Stimulated activated CD8-positive, alpha-beta memory T cell treated with anti-CD3 and anti-CD28 coated beads, Interleukin-12 subunit alpha, Interleukin-12 subunit beta, amount 100 ng/mL, for 24 hours (primary cell): ENCODE data around the gene ARHGAP26.

ENCODE experiments used
- DNase-seq: peaks from one replicate; pipeline ENCODE4 v3.0.0-alpha.2; 2020; ENCODE audit errors: extremely low read depth

The ARHGAP26 gene

DNA sequence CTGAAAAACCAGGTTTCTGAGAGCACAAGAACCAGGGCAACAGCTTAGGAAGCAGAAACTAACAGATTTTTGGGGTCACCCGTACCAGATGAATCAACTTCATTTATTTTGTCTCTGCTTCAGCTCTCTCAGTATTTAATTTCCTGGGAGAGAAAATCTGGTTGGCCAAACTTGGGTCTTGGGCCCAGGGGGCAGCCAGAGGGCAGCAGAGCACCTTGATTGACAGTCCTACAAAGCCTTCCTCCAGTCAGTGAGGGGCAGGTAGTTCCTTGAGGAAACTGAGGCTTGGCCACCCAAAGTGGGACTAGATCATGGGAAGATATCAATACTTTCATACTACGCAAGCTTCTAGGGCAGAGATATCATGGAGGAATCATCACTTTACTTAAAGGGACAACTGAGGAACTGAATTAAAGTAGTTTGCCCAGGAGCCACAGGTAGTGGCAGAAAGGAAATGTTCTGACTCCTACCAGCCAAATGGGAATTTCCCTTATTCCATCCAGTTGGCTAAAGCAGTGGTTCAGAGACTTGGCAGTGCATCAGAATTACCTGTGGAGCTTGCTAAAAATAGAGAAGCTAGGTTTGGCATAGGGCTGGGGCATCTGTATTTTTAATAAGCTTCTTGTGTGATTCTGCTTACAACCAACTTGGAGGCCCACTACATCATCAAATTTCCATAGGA is 21.5 kb upstream of the ARHGAP26 start:
- DNase-seq: no peak

DNA sequence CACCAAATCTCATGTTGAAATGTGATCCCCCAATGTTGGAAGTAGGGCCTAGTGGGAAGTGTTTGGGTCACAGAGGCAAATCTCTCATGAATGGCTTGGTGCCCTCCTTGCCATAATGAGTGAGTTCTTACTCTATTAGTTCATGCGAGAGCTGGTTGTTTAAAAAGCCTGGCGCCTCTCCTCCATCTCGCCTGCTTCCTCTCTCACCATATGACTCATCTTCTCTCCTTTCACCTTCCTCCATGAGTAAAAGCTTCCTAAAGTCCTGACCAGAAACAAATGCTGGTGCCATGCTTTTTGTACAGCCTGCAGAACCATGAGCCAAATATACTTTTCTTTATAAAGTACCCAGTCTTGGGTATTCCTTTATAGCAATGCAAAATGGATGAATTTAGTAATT is 20.9 kb upstream of the ARHGAP26 start:
- DNase-seq: no peak

DNA sequence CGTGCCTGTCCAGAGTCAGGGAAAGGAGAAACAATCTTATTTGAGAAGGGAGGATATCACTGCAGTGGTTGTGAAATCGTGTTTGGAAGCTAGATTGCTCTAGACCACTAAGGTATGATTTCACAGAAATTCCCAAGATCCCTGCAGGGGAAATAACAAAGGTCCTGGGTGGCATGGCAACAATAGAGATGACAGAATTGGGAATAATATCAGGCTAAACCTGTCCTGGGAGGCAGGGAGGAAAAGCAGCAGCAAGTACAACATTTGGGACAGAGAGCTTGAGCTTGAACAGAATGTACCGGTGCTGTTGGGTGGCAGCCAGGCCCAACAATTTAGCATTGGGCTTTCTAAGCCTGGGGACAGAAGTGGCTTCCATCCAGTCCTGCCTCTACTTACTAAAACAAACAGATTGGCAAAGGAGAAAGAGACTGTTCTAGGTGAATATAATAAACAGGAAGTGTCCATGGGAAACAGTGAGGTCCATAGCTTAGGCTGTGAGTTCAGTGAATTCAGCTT is 17.0 kb upstream of the ARHGAP26 start:
- no peak for DNase-seq

- DNase-seq: no peak
Measured at GRCh38 chr5:142754031-142754430, 16.1 kb upstream of the ARHGAP26 start.

DNA sequence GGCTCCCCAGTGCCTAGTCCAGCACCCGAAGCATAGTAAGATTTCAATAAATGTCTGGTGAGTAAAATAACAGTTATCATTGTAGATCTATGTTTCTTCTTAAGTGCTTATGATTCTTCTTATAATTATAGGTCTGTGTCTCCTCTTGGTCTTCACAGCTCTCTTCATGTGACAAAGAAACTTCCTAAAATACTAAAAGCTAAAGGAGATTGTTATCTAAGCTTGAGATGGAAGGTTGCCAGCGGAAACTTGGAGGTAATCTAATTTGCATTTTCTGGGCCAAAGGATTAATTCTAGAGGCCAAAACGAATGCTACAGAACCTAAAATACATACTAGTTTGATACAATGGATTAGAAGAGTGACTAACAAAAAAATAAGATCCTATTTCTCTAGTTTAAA is 13.6 kb upstream of the ARHGAP26 start:
- no peak for DNase-seq

DNA sequence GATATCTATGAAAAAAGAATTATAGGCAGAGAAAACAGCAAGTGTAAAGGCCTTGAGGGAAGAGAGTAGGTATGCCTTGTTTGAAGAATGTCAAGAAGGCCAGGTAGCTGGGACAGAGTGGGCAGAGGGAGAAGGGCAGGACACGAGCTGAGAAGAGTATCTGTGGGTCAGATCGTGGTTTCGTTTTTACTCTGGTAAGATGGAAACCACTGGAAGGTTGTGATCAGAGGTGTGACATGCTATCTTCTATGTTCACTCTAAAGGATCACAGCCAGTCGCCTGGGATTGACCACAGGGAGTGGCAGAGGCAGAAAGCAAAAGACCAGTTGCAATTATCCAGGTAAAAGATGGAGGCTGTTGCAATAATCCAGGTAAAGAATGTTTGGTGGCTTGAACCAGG is 12.6 kb upstream of the ARHGAP26 start:
- no peak for DNase-seq

DNA sequence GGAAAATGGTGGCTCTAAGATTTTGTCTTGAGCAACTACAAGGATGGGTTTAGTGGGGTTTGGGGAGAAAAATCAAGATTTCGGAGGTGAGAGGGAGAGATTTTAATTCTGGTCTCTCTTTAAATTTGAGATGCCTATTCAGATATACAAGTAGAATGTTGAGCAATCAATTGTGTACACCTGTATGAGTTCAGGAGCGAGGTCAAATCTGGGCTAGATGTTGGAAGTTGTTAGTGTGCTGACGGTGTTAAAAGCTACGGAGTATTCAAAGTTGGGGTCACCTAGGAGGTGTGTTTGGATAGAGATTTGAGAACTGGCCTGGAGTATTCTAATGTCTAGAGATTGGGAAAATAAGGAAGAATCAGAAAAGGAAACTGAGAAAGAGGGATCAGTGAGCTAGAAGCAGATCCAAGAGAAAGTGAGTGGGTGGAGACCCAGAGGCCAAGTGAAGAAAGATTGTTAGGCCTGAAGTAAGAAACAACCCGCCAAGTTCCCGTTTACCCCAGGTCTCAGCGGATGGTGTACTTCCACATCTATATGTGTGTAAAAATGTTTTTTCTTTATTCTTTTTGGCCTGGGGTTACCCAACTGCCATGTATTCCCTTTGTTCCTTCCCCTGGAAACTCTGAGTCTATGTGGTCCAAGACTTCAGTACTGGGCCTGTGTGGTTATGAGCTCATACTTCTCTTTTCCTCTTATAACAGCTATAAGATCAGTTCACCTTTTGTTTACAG is 11.9 kb upstream of the ARHGAP26 start:
- no peak for DNase-seq

DNA sequence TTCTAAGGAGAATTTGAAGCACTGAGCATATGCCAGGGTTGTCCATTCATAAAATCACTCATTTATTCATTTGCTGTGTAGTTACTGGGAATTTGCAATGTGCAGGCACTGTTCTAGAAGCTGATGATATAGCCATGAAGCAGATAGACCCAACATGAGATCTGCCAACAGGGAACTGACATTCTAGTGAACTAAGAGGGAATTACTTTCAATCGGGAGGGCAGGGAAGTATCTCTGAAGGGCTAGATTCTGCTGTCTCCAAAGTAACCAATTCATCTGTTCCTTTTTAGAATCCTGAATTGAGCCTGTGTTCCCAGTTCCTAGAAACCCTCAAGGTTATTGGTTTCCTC is 11.4 kb upstream of the ARHGAP26 start:
- DNase-seq: no peak

DNA sequence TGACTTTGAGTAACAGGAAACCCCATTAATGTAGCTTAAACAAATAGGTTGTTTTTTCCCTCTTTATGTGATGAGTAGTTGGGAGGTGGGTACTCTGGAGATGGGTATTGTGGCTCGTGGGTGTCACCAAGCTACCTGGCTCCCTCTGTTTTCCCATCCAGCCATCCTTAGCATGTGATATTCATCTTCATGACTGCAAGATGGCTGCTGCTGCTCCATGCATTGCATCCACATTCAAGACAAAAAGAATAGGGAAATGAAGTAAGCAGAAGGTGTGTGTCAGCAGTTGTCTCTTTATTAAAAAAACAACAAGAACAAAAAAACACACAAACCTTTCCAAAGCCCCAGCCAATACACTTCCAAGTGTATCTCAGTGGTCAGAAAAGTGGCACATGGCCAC is 6.5 kb upstream of the ARHGAP26 start:
- DNase-seq: no peak

DNA sequence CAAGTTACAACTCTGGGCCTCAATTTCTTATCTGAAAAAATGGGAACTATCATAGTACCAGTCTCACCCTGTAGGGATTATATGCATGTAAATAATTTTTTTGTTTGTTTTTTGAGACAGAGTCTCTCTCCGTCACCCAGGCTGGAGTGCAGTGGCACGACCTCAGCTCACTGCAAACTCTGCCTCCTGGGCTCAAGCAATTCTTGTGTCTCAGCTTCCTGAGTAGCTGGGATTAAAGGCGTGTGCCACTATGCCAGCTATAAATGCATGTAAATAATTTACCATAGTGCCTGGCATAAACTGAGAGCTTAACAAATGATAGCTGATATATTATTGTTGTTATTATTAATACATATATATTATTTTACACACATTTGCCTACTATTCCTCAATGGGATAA is 3.0 kb upstream of the ARHGAP26 start:
- DNase-seq: no peak

DNA sequence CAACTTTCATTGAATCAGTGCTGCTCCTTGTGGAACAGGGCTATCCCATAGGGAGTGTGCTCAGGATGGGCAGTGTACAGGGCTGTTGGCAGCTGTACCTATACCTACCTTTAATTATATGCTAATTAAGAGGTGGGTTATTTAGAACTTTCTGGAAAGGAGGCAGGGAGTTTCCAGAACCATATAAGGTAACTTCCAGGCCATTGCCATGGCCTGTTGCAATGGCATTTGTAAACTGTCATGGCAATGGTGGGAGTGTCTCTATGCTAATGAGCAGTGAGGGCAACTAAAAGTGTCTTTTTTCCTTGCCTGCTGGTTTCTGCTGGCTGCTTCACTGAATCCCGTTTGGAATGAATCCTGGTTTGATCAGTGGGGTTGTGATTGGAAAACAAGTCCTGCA is 2.3 kb upstream of the ARHGAP26 start:
- no peak for DNase-seq

DNA sequence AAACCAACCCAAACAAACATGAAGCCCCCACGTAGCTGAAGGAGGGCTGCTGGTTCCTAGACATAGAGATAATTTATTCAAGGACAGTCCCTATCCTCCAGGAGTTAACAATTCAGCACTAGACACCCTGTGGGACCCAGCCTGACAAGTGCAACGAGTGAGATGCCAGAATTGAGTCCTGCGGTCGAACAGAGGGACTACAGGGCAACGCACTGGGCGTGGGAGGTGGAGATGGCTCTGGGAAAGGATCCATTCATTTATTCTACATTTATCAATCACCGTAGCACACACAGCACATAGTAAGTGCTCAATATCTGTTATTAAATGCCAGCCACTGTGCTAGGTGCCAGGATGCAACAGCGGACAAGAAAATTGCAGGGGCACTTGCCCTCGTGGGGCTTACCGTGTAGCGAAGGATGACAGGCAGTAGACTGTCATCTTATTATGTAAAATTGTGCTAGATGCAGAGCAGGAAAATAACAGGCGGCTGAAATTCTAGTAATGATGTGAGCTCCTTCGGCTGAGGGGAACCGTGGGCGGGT is 855 bp upstream of the ARHGAP26 start:
- no peak for DNase-seq

DNA sequence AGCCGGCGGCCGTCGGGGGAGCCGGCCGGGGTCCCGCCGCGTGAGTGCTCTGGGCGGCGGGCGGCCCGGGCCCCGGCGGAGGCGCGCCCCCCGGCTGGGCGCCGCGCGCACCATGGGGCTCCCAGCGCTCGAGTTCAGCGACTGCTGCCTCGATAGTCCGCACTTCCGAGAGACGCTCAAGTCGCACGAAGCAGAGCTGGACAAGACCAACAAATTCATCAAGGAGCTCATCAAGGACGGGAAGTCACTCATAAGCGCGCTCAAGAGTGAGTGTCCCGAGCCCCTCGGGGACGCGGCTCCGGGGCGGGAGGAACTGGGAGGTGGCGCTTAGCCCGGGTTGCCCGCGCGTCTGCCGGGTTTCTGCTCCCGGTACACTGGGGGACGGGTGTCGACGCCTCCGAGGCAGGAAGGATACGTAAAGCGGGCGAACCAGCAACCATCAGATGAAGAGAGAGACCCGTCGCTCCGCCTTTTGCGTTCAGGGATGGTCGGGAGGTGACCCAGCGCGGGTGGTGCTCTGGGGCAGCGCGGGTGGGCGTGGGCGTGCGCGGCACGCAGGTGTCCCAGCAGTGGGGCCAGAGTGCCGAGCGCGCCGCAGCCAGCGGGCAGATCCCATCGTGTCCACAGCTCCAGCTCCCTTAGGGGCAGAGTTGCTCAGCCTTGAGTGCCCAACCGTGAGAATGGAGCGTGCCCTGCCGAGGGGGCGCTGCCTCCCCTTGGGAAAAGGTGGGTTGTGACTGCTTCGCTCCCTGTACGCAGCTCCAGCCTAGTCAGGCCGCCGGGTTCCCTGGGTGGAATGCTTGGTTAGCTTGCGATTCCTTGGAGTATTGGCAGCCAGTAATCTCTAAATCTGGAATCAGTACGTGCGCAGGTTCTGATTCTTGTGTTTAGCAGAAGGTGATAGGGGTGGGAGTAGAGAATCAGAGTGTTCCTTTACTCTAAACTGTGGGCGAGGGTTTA is 753 bp downstream of the ARHGAP26 start:
- DNase-seq: no peak

DNA sequence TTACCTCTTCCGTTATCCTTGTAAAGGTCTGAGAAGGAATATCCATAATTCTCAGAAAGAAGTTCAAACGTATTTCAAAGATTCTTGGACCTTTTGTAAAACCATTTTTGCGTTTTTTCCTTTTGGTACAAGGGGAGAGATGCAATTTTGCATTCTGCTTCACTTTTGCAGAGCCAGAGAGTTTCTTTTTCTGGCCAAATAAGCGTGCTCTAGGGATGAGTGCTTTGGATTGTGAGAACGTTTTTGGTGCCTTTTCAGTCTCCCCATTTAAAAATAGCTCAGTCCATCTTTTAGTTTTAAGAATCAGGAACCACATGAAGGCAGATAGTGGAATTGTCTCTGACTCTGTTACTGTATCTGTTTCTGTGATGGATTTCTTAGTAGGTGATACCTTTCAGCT is 1.5 kb downstream of the ARHGAP26 start:
- DNase-seq: no peak

GRCh38 chr5:142772446-142773293 is 2.5 kb downstream of the ARHGAP26 start:
- no peak for DNase-seq

- no peak for DNase-seq
Measured at GRCh38 chr5:142777099-142777498, 6.9 kb downstream of the ARHGAP26 start.

GRCh38 chr5:142777850-142778249 is 7.7 kb downstream of the ARHGAP26 start:
- no peak for DNase-seq

DNA sequence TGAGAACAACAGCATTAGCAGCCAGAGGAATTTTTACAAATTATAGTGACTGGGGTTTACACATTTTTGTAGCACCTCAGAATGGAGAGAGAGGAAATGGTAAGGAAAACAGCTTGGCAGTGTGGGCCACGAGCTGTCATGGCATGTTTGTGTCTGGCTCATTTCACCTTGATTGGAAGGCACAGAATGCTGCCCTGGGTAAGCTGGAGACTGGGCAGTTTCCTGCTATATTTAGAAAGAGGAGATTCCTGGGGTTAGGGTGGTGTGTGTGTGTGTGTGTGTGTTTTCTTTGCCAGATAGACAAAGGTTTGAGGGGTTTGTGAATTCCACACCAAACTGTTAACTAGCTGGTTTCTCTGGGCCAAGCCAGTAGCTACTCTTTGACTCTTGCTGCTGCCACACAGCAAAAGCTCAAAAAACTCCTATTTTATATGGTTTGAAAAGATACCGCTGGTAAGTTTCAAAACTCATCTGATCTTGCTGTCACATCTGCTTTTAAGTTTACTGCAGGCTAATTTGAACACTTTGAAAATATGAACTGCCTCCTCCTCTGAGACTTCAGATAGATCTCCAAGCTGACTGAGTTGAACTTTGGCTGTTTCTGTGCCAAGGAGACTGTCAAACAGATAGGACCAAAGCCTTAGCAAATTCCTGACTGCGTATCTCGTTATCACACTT is 9.1 kb downstream of the ARHGAP26 start:
- no peak for DNase-seq

- DNase-seq: no peak
Measured at GRCh38 chr5:142780871-142781270, 10.7 kb downstream of the ARHGAP26 start.

- DNase-seq: no peak
Measured at GRCh38 chr5:142782976-142783530, 12.9 kb downstream of the ARHGAP26 start.
